ENCODE measurements around the gene ARHGAP29.

Gene ARHGAP29

GRCh38 chr1:94122201-94122970 lies 115.0 kb downstream of the ARHGAP29 start:
- Histone ChIP-seq H3K36me3 (ENCODE audit: control insufficient read depth, insufficient read depth, low read length) (no peaks in the 10 kb centered on the region), H3K27ac (ENCODE audit: low read depth, low read length) (no peak overlapping the region), H3K27me3 (ENCODE audit: control insufficient read depth, insufficient read depth, low read length) (no peaks in the 10 kb centered on the region), H3K9ac (ENCODE audit: low read depth, low read length) (no peak overlapping the region), H3K4me1 (ENCODE audit: control insufficient read depth, insufficient read depth, low read length) (peaks cover 21% of the 10 kb centered on the region), H3K9me3 (ENCODE audit: control insufficient read depth, insufficient read depth, low read length) (no peaks in the 10 kb centered on the region), H3K4me3 (ENCODE audit: low read depth, low read length) (no peak overlapping the region)
